Esophagus muscularis mucosa (tissue), 4 donors: ENCODE results near the gene PDE4D.

Source experiments
- EP300 ChIP-seq: sonication (generic); formaldehyde crosslinking; IDR thresholded peaks from one replicate; pipeline ENCODE4 v1.6.1; 2017; ENCODE audit warnings: antibody characterized with exemption
- POLR2AphosphoS5 ChIP-seq, 2 donors: sonication (generic); formaldehyde crosslinking; IDR thresholded peaks; one replicate each; pipeline ENCODE4 v1.6.1; 2017; ENCODE audit warnings: antibody characterized with exemption in 2 of 2
- TF ChIP-seq, protein P1 (sequence below), 3 experiments: fragments of 200-600 bp in 2 of 3; fragments of 450-650 bp in 1 of 3; sonication (generic) in 2 of 3; IDR thresholded peaks; one replicate each; pipeline ENCODE4 v1.5.1; 2017 to 2019; ENCODE audit warnings: antibody characterized with exemption in 3 of 3, mild to moderate bottlenecking in 2 of 3, moderate library complexity in 1 of 3

DNA sequence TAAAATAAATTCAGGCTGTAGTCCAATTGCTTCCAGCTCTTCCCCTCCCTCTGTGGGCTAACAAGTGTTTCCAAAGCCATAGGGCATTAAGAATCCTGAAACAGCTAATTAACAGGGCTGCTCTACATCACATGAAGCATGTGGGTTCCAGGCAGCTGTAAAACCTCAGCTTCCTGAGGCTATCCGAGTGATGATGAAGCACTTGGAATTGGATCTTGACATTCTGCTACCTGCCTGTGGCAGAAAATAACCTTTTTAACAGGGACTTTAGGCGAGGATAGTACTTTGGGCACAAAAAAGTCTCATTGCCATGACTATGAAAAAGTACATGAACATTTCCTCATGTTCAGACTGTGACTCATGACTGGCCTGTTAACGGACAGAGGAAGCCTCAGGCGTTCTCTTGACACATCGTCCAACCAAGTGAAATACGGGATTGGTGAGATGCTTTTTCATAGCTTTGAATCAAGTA lies 107.2 kb downstream of the PDE4D start:
- TF ChIP-seq, protein P1, sequence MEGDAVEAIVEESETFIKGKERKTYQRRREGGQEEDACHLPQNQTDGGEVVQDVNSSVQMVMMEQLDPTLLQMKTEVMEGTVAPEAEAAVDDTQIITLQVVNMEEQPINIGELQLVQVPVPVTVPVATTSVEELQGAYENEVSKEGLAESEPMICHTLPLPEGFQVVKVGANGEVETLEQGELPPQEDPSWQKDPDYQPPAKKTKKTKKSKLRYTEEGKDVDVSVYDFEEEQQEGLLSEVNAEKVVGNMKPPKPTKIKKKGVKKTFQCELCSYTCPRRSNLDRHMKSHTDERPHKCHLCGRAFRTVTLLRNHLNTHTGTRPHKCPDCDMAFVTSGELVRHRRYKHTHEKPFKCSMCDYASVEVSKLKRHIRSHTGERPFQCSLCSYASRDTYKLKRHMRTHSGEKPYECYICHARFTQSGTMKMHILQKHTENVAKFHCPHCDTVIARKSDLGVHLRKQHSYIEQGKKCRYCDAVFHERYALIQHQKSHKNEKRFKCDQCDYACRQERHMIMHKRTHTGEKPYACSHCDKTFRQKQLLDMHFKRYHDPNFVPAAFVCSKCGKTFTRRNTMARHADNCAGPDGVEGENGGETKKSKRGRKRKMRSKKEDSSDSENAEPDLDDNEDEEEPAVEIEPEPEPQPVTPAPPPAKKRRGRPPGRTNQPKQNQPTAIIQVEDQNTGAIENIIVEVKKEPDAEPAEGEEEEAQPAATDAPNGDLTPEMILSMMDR (IDR thresholded peaks at IDR 0.05): no peak
- TF ChIP-seq EP300 (no peak), POLR2AphosphoS5 (IDR thresholded peaks at IDR 0.05) (no peak)
